ENCODE results near the gene CYTH4.

DNA sequence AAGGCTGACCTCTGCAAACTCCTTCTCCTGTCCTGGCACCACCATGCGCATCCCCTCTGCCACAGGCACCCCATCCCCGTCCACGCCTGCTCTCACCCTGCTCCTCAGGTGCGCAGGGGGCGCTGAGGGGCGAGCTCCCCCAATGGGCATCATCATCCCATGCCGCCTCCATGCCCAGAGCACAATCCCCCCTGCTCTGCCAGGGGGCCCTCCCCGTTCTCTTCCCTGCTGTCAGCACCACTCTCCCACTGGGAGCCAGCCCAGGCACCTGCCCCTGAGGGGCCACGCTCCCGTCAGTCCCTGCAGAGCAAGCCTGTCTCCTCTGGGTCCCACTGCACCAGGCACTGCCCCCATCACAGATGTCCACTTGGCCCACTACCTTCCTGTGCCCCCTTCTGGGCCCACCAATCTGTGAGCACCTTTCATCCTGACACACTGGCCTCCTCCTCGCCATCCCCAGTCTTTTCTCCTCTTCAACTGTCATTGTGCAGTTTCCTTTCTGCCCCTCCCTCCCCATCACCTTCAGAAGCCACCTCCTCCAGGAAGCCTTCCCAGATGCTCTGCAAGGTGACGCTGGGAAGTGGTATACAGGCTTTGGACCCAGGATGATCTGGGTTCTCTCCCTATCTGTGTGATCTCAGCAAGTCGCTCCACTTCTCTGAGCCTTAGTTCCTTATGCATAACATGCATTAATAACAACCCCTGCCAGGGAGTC, 62.6 kb downstream of the CYTH4 start:
- TF ChIP-seq, protein P1, sequence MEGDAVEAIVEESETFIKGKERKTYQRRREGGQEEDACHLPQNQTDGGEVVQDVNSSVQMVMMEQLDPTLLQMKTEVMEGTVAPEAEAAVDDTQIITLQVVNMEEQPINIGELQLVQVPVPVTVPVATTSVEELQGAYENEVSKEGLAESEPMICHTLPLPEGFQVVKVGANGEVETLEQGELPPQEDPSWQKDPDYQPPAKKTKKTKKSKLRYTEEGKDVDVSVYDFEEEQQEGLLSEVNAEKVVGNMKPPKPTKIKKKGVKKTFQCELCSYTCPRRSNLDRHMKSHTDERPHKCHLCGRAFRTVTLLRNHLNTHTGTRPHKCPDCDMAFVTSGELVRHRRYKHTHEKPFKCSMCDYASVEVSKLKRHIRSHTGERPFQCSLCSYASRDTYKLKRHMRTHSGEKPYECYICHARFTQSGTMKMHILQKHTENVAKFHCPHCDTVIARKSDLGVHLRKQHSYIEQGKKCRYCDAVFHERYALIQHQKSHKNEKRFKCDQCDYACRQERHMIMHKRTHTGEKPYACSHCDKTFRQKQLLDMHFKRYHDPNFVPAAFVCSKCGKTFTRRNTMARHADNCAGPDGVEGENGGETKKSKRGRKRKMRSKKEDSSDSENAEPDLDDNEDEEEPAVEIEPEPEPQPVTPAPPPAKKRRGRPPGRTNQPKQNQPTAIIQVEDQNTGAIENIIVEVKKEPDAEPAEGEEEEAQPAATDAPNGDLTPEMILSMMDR (optimal IDR thresholded peaks at IDR 0.05 in 1 of 3, IDR thresholded peaks at IDR 0.05 in 1 of 3, conservative IDR thresholded peaks at IDR 0.05 in 1 of 3; ENCODE audit: extremely low read depth in 1 of 3, insufficient read depth in 2 of 3, low read length in 3 of 3): no peak
- no peak for TF ChIP-seq EZH2 (IDR thresholded peaks at IDR 0.05; ENCODE audit: low read length)
